ENCODE measurements around the gene SRSF6.
"Not testable (repeated sequence)": the region's sequence is repeated elsewhere in the genome, so short reads cannot be mapped to it uniquely, and the experiment has no call there.

SRSF6 gene

GRCh38 chr20:43477193-43477592, 19.5 kb downstream of the SRSF6 start:
- DNase-seq (ENCODE audit: low spot score): no peak

DNA sequence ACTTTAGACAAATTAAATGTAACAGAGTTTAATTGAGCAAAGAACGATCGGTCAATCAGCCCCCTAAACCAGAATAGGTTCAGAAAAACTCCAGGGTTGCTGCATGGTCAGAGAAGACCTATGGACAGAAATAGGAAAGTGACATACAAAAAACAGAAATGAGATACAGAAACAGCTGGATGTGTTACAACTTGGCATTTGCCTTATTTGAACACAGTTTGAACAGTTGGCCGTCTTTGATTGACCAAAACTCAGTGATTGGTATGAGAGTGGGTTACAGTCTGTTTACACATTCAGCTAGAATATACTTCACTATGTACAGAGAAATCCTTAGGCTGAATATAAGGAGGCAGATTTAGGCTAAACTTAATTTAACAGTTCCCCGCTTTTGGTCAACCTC, 19.9 kb downstream of the SRSF6 start:
- DNase-seq (ENCODE audit: low spot score): no peak

DNA sequence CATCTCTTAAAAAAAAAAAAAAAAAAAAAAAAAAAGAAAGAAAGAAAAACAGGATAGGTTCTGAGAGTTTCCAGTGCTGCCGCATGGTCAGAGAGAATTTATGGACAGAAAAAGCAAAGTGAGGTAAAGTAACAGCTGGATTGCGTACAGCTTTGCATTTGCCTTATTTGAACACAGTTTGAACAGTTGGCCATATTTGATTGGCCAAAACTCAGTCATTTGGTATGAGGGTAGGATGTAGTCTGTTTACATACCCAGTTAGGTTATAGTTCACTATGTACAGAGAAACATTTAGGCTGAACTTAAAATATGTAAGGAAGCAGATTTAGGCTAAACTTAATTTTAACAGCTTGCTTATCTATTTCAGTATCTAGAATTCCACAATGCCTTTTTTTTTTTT, 32.3 kb downstream of the SRSF6 start:
- DNase-seq (ENCODE audit: low spot score): no peak

- DNase-seq (ENCODE audit: low spot score): no peak
Observed at GRCh38 chr20:43492101-43492500, 34.4 kb downstream of the SRSF6 start.

DNA sequence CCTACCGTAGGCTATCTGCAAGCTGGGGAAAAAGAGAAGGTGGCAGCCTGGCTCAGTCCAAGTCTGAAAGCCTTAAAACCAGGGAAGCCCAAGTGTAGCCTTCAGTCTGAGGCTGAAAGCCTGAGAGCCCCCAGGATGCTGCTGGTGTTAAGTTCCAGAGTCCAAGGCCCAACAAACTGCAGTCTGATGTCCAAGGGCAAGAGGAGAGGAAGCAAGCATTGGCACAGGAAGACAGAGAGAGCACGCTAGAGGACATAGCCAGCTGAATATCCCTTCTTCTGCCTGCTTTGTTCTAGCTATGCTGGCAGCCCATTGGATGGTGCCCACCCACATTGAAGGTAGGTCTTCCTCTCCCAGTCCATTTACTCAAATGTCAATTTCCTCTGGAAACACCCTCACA, 37.7 kb downstream of the SRSF6 start:
- no peak for DNase-seq (ENCODE audit: low spot score)

- not testable (repeated sequence) for DNase-seq (ENCODE audit: low spot score)
Observed at GRCh38 chr20:43502021-43502420, 44.3 kb downstream of the SRSF6 start.

- DNase-seq (ENCODE audit: low spot score): peak; percentile 64
Observed at GRCh38 chr20:43506238-43506637, 48.5 kb downstream of the SRSF6 start.

- DNase-seq (ENCODE audit: low spot score): no peak
Observed at GRCh38 chr20:43507150-43508080, 49.7 kb downstream of the SRSF6 start, which contains the start of gene L3MBTL1. TSS of gene L3MBTL1 (plus strand) at chr20:43507697. CDS start at chr20:43513504, 5,807 bp downstream.

DNA sequence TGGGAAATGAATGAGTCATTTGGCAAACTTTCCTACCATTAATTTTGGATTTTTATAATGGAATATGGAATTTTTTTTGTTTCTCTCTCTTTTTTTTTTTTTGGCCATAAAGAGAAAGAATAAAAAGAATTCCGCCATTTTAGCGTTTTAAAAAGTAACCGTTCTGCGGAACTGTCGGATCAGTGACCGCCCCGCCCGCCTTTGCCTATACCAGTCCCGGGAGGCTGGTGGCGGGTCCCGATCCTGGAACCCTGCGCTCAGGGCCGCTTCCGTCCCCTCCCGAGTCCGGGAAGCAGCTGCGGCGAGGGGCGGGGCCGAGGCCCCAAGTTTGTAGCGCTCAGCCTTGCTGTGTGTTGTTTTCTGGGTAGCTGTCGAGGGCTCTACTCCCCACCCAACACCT, 50.4 kb downstream of the SRSF6 start:
- no peak for DNase-seq (ENCODE audit: low spot score)

DNA sequence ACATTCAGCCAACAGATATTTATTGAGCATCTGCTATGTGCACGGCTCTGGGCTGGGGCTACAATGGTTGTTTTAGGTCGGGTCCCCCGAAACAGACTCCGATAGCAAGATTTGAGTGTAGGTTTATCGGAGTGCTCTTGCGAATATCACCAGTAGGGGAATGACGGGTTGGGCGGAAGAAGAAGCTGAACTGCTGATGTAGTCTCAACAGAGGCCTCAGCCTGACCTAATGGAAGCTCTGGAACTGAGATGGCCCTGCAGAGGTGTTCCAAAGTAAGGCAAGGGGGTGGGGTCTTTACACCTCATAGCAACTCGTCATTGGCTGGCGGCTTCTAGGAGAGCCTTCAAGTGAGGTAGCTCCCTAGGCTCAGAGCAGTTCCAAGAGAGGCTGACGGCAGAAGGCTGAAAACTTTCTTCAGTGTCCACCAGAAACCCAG, 50.9 kb downstream of the SRSF6 start:
- no peak for DNase-seq (ENCODE audit: low spot score)

DNA sequence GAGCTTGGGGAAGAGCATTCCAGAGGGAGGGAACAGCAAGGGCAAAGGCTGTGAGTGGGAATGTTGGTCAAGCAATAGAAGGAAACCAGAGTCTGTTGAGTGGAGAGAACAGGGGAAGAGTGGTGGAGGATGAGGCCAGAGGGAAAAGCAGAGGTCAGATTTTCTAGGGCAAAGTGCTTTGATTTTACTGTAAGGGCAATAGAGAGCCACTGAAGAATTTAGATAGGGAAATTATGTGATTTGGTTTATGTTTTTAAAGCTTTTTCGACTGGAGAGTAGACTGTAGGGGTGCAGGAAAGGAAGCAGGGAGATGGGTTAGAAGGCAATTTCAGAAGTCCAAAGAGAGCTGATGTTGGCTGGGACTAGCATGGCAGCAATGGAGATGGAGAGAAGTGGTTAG, 54.2 kb downstream of the SRSF6 start:
- no peak for DNase-seq (ENCODE audit: low spot score)

GRCh38 chr20:43513372-43513930, 55.8 kb downstream of the SRSF6 start:
- DNase-seq (ENCODE audit: low spot score): no peak
